Right lung (tissue), 5 donors: ENCODE measurements around the gene IGSF22. TPM values are rescaled to one million over a fixed set of nuclear protein-coding genes. Genes with fewer than 3 reads are reported as not detected.

Source experiments
- DNase-seq, 2 donors: peaks; one replicate each; pipeline ENCODE4 v3.0.0-alpha.2; 2013
- polyA plus RNA-seq, 5 donors: library from polyadenylated mRNA; unstranded; fragments of 120-200 nt; gene quantifications; one replicate each; pipeline versions ENCODE4 v1.2.1 to v1.2.3, GENCODE V29; 2013; ENCODE audit warnings: inconsistent platforms in 1 of 5, low replicate concordance in 1 of 5; ENCODE audit not compliant: insufficient read length in 5 of 5, insufficient read depth in 1 of 5

Gene IGSF22
- polyA plus RNA-seq, 5 donors, result 0.82 to 1.5 (median 1.2) TPM

GRCh38 chr11:18745251-18745650 lies 19.3 kb upstream of the IGSF22 start:
- no peak for DNase-seq

DNA sequence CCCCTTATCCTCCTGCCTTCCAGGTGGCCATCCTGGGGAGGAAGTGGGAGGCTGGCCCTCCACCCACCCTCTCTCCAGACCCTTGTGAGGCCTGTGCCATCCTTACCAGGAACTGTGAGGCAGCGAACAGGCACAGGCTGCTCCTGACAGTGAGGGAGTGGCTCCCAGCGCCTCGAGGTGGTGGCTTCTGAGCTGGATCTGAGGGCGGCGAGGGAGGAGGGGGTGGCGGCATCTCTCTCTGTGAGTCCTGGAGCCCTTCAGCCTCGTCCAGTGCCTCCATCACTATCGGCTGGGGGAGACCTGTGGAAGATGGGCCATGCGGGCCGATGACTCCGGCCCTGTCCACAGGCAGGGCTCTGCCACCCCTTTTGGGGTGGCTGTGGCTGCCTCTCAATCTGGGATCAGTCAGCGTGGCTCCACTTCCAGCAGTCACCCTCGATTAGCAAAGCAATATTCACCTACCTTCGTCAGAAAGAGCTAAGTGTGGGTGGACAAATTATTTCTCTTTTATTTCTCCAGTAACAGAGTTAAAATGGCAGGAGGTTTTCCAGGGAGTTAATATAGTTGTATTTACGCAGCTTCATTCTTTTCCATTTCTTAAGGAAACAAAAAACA lies 18.0 kb upstream of the IGSF22 start:
- no peak for DNase-seq

DNA sequence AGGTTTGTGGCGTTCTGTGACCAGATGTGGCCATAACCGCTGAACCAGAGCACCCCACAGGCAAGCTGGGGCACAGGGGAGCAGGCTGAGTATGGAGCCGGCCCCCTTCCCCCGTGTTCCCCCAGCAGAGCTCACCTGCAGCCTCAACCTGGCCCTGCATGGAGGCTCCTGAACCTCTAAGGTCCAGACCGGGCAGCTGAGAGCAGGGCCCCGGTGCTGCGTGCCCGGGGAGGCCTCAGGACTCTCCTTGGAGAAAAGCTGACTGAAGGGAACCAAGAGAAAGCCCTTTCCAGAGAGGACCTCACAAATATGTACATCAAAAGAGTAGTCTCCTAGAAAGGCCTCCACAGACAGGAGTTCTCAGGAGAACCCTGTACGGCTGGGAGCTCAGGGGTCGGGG lies 17.4 kb upstream of the IGSF22 start:
- no peak for DNase-seq

DNA sequence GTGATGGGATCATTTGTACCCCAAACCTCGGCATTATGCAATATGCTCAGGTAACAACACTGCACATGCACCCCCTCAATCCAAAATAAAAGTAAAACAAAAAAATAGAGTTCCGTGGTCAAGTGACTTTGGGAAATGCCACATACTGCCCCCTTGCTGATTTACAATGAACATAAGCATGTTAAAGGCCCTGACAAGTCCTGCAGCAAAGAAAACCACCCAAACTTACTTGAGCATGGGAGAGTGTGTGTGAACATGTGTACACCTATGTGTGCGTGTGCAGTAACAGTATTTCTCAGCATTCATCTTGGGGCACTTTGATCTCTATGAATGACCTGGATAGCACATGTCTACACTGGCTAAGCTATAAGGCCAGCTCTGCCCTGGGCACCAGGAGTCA lies 15.8 kb upstream of the IGSF22 start:
- no peak for DNase-seq

GRCh38 chr11:18739685-18740084 lies 13.7 kb upstream of the IGSF22 start:
- no peak for DNase-seq

DNA sequence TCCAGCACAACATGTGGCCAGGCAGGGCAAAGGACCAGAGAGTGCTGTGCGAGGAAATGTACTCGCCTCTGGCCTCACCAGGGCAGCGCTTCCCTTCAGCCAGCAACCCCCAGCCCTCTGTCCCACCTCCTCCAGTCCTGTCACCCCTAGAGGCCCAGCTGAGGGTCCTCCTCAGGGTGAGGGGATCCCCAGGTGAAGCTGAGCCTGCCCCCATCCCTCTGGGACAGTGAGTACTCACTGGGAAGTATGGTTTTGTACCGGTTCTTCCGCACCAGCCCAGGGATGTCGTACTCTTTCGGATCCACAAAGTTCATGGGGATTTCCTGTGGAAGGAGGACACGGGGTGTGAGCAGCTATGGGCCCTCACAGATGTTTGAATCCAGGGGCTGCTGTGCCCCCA lies 11.7 kb upstream of the IGSF22 start:
- no peak for DNase-seq

DNA sequence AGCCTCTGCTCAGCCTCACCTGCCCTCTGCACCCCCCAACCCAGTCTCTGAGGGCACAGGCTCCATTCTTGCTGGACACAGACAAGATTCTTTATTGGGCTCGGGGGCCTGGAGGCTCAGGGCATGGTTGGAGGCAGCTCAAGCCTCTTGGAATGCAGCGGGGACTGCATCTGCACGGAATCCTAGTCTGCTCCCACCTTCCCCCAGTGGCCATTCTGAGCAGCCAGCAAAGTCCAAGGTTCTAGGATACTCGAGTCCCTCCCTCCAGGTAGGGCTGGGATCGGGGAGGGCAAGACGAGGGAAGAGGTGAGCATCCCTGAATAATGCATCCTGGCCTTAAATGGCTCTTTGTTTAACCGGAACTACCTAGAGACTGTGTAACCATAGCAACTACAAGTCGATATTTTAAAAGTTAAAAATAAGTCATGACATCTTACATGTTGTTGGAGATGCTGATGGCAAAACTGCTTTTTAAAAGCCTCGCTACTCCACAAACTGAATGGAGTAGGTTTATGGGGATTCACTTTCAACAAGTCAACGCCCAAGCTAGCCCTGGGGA lies 10.7 kb upstream of the IGSF22 start:
- no peak for DNase-seq

DNA sequence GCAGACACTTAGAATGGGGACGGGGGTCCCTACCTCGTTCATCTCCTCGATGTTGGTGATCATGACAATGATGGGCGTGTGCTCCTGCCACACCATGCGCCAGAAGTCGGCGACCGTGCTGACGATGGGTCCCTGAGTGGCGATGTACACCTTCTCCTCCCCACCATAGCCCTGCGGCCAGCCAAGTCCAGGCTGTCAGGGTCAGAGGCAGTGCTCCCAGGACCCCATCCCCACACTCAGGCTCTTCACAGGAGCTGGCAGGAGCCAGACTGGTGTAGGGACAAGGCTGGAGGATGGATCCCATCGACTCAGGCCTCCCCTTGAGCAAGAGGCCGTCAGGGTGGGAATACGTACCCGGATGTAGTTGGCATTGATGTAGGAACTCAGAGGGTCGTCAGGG lies 7.2 kb upstream of the IGSF22 start:
- no peak for DNase-seq

DNA sequence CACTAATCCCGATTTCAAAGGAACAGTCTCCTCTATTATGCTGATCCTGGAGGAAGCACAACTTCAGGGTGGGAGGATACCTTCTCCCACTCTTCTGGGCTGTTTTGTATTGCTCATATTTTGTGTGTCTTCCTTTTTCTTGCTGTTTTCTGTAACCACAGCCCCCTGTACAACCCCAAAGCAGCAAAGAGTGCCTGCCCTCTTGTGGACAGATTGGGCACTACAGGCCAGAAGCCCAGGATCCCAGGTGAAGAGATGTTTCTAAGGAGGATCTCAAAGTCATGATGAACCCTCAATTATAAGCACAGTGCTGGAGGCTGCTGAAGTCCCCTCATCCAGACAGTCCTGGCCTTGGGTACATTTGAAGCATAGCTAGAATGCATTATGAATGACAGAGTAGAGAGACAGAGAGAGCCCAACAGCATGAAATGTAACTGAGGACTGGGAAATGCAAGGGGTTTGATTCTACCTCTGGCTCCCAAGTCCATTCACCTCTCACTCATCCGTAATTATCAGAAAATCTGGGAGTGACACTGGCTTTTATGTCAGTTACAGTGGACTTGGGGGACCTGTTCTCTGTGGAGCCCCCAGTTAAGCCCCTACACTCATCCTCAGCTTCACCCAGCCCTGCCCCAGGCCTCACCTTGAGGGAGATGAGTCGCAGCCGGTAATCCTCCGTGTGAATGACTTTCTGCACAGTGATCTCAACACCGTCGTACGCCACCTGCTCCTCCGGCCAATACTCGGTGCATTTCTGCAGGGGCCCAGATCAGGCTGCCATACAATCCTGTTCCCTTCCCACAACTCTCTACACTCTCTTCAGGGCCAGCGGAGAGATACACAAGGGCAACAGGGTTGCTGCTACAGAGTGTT lies 6.2 kb upstream of the IGSF22 start:
- DNase-seq, result peak in 1 of 2 donors; percentile 45

GRCh38 chr11:18731441-18731840 lies 5.5 kb upstream of the IGSF22 start:
- no peak for DNase-seq

DNA sequence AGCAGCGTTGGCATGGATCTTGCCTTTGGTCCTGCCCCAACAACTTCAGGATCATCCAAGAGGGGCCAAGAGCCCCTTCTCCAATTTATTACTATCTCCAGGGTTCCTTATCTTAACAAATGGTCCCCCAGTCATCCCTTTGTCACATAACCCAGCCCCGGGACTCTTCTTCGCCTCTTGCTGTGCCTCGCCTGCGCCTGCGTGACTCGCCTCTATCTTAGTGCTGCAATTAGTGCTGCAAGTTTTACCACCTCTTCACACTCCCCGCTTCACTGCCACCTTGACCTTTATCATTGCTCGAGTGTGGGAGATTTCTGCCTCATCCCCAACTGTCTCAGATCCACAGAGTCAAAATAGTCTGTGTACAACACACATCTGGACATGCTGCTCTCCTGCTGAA lies 4.0 kb upstream of the IGSF22 start:
- no peak for DNase-seq

DNA sequence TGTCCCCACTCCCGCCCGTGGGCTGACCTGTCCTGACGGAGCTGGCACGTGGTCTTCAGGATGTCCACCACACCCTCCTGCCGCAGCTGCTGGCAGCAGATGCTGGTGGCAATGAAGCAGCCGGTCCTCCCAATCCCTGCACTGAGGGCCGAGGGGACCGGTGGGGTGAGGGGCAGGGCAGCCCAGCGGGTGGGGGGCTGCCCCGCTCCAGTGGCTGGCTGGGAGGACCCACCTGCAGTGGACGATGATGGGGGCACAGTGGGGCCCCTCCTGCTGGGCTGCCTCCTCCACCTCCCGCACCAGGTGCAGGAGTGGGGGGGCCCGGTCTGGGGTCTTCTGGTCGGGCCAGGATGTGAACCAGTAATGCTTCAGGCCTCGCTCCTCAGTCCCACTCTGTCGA lies 3.4 kb upstream of the IGSF22 start:
- DNase-seq, result no peak

DNA sequence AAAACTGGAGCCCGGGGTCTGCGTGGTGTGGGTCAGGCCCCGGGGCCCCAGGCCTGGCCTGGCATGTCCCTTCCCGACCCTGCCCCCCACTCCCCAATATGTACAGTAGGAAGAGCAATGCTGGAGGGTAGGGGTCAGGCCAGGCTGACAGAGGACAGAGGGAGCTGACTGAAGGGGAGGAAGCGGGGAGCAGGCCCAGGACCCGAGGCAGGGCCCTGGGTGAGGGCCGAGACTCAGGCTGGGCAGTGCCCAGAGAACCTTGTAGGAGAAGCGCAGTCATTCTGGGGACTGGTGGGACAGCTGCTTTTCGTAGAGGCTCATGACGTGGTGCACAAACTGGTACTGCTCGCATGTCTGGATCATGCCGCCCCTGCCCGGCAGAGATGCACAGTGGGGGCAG lies 2.7 kb upstream of the IGSF22 start:
- no peak for DNase-seq

DNA sequence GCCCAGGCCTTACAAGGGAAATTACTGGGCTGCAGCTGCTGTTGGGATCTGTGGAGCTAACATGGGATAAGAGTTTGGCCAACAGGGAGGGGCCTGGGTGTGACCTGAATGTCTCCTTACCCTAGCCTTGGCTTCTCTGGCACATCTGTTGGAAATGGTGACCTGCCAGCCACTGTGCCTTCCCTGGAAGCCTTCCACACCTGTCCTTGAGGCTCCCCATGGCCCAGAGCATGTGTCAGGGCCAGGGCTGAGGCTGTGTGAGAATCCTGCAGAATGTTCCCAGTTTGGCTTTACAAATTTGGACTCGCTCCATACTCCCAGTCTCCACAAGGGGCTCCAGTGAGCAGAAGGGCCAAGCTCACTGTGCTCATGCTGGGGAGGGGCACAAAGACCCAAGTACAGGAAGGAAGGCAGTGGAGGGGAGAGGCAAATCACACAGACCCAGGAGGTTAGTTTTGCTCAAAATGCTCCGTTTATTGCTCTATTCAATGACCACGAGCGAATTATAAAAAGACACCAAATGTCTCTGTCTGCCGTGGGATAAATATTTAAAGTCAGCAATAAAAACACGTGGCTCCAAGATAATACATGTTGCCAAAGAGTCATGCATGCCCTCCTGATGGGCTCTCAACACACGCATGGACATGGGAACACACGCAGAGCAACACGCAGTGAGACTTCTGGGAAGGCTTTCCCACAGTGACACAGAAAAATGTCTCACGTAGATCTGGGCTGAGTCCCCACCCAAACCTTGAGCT lies 1.7 kb upstream of the IGSF22 start:
- peak in 1 of 2 donors; percentile 31 for DNase-seq

- DNase-seq, result no peak
Observed at GRCh38 chr11:18723991-18724390, 2.0 kb downstream of the IGSF22 start.

DNA sequence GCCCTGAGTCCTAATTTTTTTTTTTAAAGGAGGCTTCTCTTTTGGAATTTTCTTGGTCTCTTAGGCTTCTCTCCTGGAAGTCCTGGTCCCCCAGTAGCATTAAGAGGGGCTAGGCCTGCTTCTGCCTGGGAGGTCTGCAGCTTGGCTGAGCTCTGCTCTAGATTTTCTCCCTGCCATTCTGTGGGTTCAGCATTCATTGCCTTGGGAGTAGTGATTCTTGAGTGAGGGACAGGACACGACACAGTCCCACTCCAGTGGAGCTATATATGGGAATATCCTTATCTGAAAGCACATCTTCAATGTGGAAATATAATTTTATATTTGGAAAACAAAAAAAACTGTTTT lies 3.7 kb downstream of the IGSF22 start:
- DNase-seq, result no peak

DNA sequence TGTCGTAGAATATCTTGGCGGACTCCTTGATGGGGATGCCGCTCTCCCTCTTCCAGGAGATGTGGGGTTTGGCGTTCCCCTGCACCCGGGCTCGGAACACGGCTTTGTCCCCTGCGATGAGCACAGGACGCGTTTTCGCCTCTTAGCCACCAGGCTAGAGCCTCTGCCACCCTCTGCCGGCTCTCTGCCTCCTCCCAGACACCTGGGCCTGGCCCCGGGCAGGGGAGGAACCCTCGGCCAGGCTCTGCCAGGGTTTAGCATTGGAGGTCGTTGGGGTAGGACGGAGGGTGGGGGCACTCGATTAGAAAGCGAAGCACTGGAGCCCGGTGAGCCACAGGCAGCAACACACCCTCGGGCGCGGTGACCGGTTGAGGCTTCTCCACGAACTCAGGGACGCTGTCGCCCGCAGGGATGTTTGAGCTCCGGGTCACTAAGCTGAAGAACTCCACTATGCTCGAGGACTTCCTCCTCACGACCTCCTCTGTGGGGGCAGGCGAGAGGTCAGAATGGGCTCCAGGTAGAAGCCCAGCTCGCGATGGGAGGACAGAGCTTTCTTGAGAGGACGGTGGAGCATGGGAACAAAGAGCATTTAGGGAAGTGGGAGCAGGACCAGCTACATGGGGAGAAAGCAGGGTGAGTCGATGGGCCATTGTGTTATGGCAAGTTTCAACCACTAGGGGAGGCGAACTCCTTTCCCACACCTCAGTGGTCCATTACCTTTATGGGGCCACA lies 4.3 kb downstream of the IGSF22 start:
- peak; percentile 49 to 52 for DNase-seq

DNA sequence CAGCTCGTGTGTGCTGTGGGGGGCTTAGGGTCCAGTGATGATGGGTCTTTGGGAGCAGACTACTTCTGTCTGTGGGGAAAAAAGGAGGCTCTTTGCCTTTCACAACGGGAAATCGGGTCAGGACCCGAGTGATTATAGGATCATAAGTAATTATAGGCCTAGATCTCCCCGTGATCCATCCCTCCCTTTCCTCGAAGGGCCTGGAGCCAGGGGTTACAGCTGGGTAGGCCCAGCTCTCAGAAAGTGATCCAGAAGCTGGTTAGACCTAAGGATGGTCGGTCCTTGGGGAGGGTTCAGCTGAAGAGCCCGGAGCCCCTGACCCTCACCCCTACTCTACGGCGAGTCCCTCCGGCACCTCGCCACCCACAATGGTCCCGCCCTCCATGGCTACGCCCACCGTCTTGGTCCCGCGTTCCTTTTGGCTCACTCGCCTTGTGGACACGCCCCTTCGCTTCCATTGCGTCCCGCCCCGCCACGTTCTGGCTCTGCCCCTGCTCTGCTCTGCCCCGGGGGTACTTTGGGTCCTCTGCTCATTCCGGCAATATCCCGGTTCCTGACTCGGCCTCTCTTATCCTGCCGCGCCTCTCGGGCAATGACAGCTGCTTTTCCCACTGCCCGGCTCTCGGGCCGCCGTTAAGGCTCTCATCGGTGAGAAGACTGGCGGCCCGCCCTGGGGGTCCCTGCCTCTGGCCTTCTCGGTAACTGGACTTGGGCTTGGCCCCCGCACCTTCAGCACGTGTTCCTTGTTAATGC lies 5.0 kb downstream of the IGSF22 start:
- DNase-seq, result peak; percentile 81 to 86

GRCh38 chr11:18720091-18720807 lies 5.7 kb downstream of the IGSF22 start:
- peak in 1 of 2 donors; percentile 12 for DNase-seq

DNA sequence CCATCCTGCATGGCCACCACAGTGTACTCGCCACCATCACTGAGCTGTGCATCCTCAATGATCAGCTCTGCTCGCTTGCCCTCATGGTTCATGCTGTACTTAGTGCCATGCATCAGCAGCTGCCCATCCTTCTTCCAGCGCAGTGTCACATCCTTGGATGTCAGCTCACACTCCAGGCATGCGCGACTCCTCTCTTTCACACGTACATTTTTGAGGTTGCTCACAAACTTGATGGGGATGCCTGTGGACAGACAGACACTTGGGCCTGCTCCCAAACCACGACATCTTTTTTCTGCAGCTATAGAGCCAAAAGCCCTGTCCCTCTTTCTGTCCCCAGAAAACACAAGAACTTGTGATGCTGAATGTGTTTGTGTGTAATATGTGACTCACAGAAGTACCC lies 10.5 kb downstream of the IGSF22 start:
- no peak for DNase-seq

DNA sequence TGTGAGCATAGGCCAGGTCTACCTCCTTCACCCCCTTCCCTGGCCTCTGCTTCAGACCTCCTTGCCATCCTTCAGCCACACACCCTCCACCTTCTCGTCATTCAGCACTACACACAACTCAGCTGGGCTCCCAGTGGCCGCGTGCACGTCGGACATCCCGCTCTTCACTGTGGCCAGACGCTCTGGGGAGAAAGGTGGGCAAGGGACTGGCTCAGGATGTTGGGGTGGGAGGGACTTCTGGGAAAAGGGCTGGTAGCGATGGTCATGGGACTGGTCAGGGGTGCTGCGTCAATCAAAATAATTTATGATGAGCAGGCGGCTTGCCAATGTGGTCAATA lies 11.6 kb downstream of the IGSF22 start:
- no peak for DNase-seq
